Uterus (tissue), 4 donors: ENCODE results near the gene MRPL54. TPM values are rescaled to one million over a fixed set of nuclear protein-coding genes. Genes with fewer than 3 reads are reported as not detected.

Experiments
- DNase-seq, 2 donors: peaks; one replicate each; pipeline ENCODE4 v3.0.0-alpha.2; 2019 to 2020
- H3K27ac ChIP-seq, 2 donors: fragments of 200-600 bp; sonication (generic); 1 replicate in 1 of 2; 2 replicates in 1 of 2; pipeline ENCODE4 v1.5.1; 2016 to 2018
- H3K27me3 ChIP-seq, 2 donors: fragments of 200-600 bp; sonication (generic); one replicate each; pipeline ENCODE4 v1.5.1; 2018 to 2019; ENCODE audit warnings: control low read depth in 1 of 2
- H3K36me3 ChIP-seq, 2 donors: fragments of 200-600 bp; sonication (generic); one replicate each; pipeline ENCODE4 v1.5.1; 2019; ENCODE audit warnings: control low read depth in 1 of 2
- H3K4me1 ChIP-seq, 2 donors: fragments of 200-600 bp; sonication (generic); one replicate each; pipeline ENCODE4 v1.5.1; 2018 to 2019; ENCODE audit warnings: control low read depth in 1 of 2
- H3K4me3 ChIP-seq, 2 donors: fragments of 200-600 bp; sonication (generic); 1 replicate in 1 of 2; 2 replicates in 1 of 2; pipeline ENCODE4 v1.5.1; 2018 to 2019; ENCODE audit warnings: mild to moderate bottlenecking in 1 of 2
- H3K9me3 ChIP-seq, 2 donors: fragments of 200-600 bp; sonication (generic); one replicate each; pipeline ENCODE4 v1.5.1; 2019; ENCODE audit warnings: control low read depth in 1 of 2
- CTCF ChIP-seq, 4 experiments: fragments of 200-600 bp in 2 of 4; fragments of 450-650 bp in 2 of 4; sonication (generic) in 2 of 4; IDR thresholded peaks; one replicate each; pipeline ENCODE4 v1.5.1; 2016 to 2019; ENCODE audit warnings: antibody characterized with exemption in 4 of 4, mild to moderate bottlenecking in 2 of 4, moderate library complexity in 1 of 4
- POLR2A ChIP-seq, 2 donors: fragments of 450-650 bp; IDR thresholded peaks; one replicate each; pipeline ENCODE4 v1.6.1; 2016; ENCODE audit warnings: antibody characterized with exemption in 2 of 2, mild to moderate bottlenecking in 1 of 2, moderate library complexity in 1 of 2
- intact Hi-C: fragments of 100-400 bp; cut with DNase I; formaldehyde crosslinking; loops from one replicate; pipeline ENCODE4 v1.15.1; 2023; ENCODE audit warnings: low total_unique reads
- total RNA-seq, 4 donors: library from RNA; depleted of rRNA in 3 of 4; stranded (reverse); fragments of >200 nt in 3 of 4; gene quantifications; one replicate each; pipeline versions ENCODE4 v1.1.0 to v1.2.4, GENCODE V29; 2014 to 2023
- donor health status: DM: yes; HTN: yes; CAD: no.

Gene MRPL54
- total RNA-seq, 4 donors from 2014 or later, result 14.4 to 196 (median 40.0) TPM

GRCh38 chr19:3807131-3807480, 44.6 kb downstream of the MRPL54 start:
- DNase-seq, result no peak
- no peaks in the 10 kb centered on the region for H3K27me3 ChIP-seq
- intact Hi-C loops, result no loop called here
- H3K9me3 ChIP-seq, result no peaks in the 10 kb centered on the region
- H3K4me1 ChIP-seq, result no peaks in the 10 kb centered on the region
- no peak overlapping the region for H3K4me3 ChIP-seq
- H3K27ac ChIP-seq, result no peak overlapping the region
- H3K36me3 ChIP-seq, result no peaks in the 10 kb centered on the region
- no peak for TF ChIP-seq CTCF (IDR thresholded peaks at IDR 0.05)
- no peak for TF ChIP-seq POLR2A (IDR thresholded peaks at IDR 0.05)

- no peak for DNase-seq
- Histone ChIP-seq H3K27me3 (no peaks in the 10 kb centered on the region), H3K9me3 (no peaks in the 10 kb centered on the region), H3K27ac (no peak overlapping the region), H3K36me3 (no peaks in the 10 kb centered on the region), H3K4me1 (no peaks in the 10 kb centered on the region), H3K4me3 (no peak overlapping the region)
- TF ChIP-seq POLR2A (IDR thresholded peaks at IDR 0.05), result no peak
- TF ChIP-seq CTCF (IDR thresholded peaks at IDR 0.05), result no peak
- intact Hi-C loops, result no loop called here
Measured at GRCh38 chr19:3807574-3808354, 45.3 kb downstream of the MRPL54 start.

- no peak for DNase-seq
- intact Hi-C loops, result no loop called here
- Histone ChIP-seq H3K27me3 (no peaks in the 10 kb centered on the region), H3K4me3 (no peak overlapping the region), H3K36me3 (no peaks in the 10 kb centered on the region), H3K27ac (no peak overlapping the region), H3K9me3 (no peaks in the 10 kb centered on the region), H3K4me1 (no peaks in the 10 kb centered on the region)
- TF ChIP-seq CTCF (IDR thresholded peaks at IDR 0.05) (no peak), POLR2A (IDR thresholded peaks at IDR 0.05) (no peak)
Measured at GRCh38 chr19:3808420-3809143, 46.1 kb downstream of the MRPL54 start.

- Histone ChIP-seq H3K27me3 (no peaks in the 10 kb centered on the region), H3K4me1 (no peaks in the 10 kb centered on the region), H3K9me3 (no peaks in the 10 kb centered on the region), H3K27ac (no peak overlapping the region), H3K36me3 (no peaks in the 10 kb centered on the region), H3K4me3 (no peak overlapping the region)
- intact Hi-C loops, result no loop called here
- TF ChIP-seq CTCF (IDR thresholded peaks at IDR 0.05), result no peak
- TF ChIP-seq POLR2A (IDR thresholded peaks at IDR 0.05), result no peak
- DNase-seq, result no peak
Measured at GRCh38 chr19:3809881-3810707, 47.6 kb downstream of the MRPL54 start.
